ENCODE data around the gene NFE2L2. TPM values are rescaled to one million over a fixed set of nuclear protein-coding genes. Genes with fewer than 3 reads are reported as not detected.

NFE2L2 gene
- total and polyA plus RNA-seq, 7 donors, result 46.7 to 103 (median 88.3) TPM

GRCh38 chr2:177184606-177185005 lies 79.9 kb downstream of the NFE2L2 start:
- Histone ChIP-seq H3K4me1 (no peaks in the 10 kb centered on the region), H3K36me3 (no peaks in the 10 kb centered on the region), H3K4me3 (no peak overlapping the region), H3K27ac (peak overlapping the region in 1 of 4 donors; percentile 48), H3K9me3 (no peaks in the 10 kb centered on the region), H3K27me3 (no peaks in the 10 kb centered on the region)
- TF ChIP-seq, protein P1, sequence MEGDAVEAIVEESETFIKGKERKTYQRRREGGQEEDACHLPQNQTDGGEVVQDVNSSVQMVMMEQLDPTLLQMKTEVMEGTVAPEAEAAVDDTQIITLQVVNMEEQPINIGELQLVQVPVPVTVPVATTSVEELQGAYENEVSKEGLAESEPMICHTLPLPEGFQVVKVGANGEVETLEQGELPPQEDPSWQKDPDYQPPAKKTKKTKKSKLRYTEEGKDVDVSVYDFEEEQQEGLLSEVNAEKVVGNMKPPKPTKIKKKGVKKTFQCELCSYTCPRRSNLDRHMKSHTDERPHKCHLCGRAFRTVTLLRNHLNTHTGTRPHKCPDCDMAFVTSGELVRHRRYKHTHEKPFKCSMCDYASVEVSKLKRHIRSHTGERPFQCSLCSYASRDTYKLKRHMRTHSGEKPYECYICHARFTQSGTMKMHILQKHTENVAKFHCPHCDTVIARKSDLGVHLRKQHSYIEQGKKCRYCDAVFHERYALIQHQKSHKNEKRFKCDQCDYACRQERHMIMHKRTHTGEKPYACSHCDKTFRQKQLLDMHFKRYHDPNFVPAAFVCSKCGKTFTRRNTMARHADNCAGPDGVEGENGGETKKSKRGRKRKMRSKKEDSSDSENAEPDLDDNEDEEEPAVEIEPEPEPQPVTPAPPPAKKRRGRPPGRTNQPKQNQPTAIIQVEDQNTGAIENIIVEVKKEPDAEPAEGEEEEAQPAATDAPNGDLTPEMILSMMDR (IDR thresholded peaks at IDR 0.05), result no peak
- TF ChIP-seq POLR2AphosphoS5 (IDR thresholded peaks at IDR 0.05) (no peak), POLR2A (IDR thresholded peaks at IDR 0.05) (no peak), EP300 (IDR thresholded peaks at IDR 0.05) (no peak)
- intact Hi-C loops (cut with DNase I), result no loop called here
- no peak for DNase-seq
- 47 to 100% methylated on average over 1 of the region's 1 CpG for WGBS, 2 donors

DNA sequence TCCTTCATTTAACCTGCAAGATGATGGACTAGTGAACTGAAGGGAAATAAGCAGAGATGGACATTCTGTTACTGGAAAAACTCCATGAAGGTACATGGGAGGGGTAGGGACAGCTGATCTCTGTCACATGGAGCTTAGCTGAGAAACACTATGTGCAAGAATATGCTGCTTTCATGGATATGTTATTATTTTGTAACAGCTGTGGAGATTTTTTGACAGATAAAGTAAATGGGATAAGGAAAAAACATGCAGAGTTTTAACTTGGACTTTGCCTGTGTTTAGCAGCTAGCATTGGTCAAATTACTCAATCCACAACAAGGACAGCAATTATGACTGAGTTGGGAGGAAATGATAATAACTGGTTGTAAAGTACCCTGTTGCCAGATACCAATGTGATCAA lies 80.7 kb downstream of the NFE2L2 start:
- intact Hi-C loops (cut with DNase I), result no loop called here
- H3K9me3 ChIP-seq, result no peaks in the 10 kb centered on the region

More for the DNA sequence above, 80.7 kb downstream of the NFE2L2 start:
- no peak overlapping the region for H3K4me3 ChIP-seq
- H3K27ac ChIP-seq, result peak overlapping the region in 1 of 4 donors; percentile 53
- H3K4me1 ChIP-seq, result no peaks in the 10 kb centered on the region
- TF ChIP-seq, protein P1 (IDR thresholded peaks at IDR 0.05), result no peak
- no peaks in the 10 kb centered on the region for H3K36me3 ChIP-seq
- H3K27me3 ChIP-seq, result no peaks in the 10 kb centered on the region
- no peak for DNase-seq

Small RNAs within 50 kb of the gene (small RNA-seq; reads per million reads assigned to genes)
- 0 reads per million in 3 donors for gene MIR3128
- gene MIR6512, result 0 reads per million in 3 donors
- 0 reads per million in 3 donors for gene RF00019

Other genes with a start within 250 kb of the NFE2L2 start
- 10 to 100 TPM; 69.2 to 82.1 (median 74.5) TPM for gene HNRNPA3, start 51.9 kb downstream of the NFE2L2 start, total RNA-seq
- 100 to 1,000 TPM; 130 to 261 (median 131) TPM for gene HNRNPA3, start 51.9 kb downstream of the NFE2L2 start, polyA plus RNA-seq
- gene AGPS, start 128.0 kb upstream of the NFE2L2 start, total RNA-seq, result 10 to 100 TPM; 22.0 to 37.5 (median 34.1) TPM
- gene AGPS, start 128.0 kb upstream of the NFE2L2 start, polyA plus RNA-seq, result 10 to 100 TPM; 13.1 to 17.3 (median 13.8) TPM

All from sigmoid colon (tissue), 7 donors.